HCT116 (cell line): ENCODE results near the gene ZBTB42. TPM values are rescaled to one million over a fixed set of nuclear protein-coding genes. Genes with fewer than 3 reads are reported as not detected.

Experiments
- ATAC-seq: fragments of 200-7000 bp; cut with Tn5 transposase; 2 replicates; pipeline ENCODE4 v1.9.1; 2020; ENCODE audit warnings: mild to moderate bottlenecking, moderate library complexity
- BruUV-seq: library from RNA; stranded (reverse); fragments of 400-500 nt; replicated peaks from 2 replicates; lab custom pipeline; 2021; lab: Mats Ljungman, UMichigan
- CTCF ChIA-PET: fragments of 300-600 bp; sonication (Branson Sonifier 250); formaldehyde crosslinking; loops from one replicate; lab custom pipeline; 2021; ENCODE audit warnings: antibody characterized with exemption; lab: Charles Lee
- POLR2A ChIA-PET: fragments of 300-600, 350-600 bp; sonication (Branson Sonifier 250); formaldehyde crosslinking; loops from one replicate; lab custom pipeline; 2021; ENCODE audit warnings: antibody characterized with exemption; lab: Charles Lee
- RAD21 ChIA-PET, 2 experiments: fragments of 300-600 bp; sonication (Branson Sonifier 250); formaldehyde crosslinking; loops; one replicate each; lab custom pipeline; 2023; ENCODE audit warnings: low total read pairs in 2 of 2; ENCODE audit not compliant: uncharacterized antibody in 2 of 2, unreplicated experiment in 2 of 2, low non-redundant PET in 1 of 2; lab: Charles Lee
- DNase-seq: peaks from one replicate; pipeline ENCODE4 v3.0.0-alpha.2; 2010; ENCODE audit warnings: low read depth, low spot score
- H2AFZ ChIP-seq: fragments of 200-600 bp; shearing (Covaris generic), sonication (generic); 2 replicates; pipeline ENCODE4 v1.6.1; 2017; ENCODE audit warnings: low read depth, mixed run types, mixed read lengths, antibody characterized with exemption, low read length; ENCODE audit not compliant: poor library complexity, severe bottlenecking
- H3K27ac ChIP-seq: 2 replicates; pipeline ENCODE4 v1.5.1; 2012; ENCODE audit warnings: low read depth, low read length
- H3K27me3 ChIP-seq: fragments of 200-600 bp; sonication (generic); 2 replicates; pipeline ENCODE4 v1.6.1; 2016; ENCODE audit warnings: mixed run types, low read length, mixed read lengths; ENCODE audit not compliant: insufficient read depth
- H3K36me3 ChIP-seq, 2 experiments: fragments of 200-500 bp in 1 of 2; fragments of 200-600 bp in 1 of 2; sonication (Bioruptor generic) in 1 of 2; sonication (generic) in 1 of 2; 2 replicates each; pipeline versions ENCODE4 v1.5.1 to v1.6.1; 2014 to 2016; ENCODE audit warnings: low read length in 2 of 2, inconsistent platforms in 1 of 2, mixed read lengths in 1 of 2, mixed run types in 1 of 2; ENCODE audit not compliant: insufficient read depth in 2 of 2, control insufficient read depth in 1 of 2
- H3K4me1 ChIP-seq, 2 experiments: fragments of 200-600 bp in 1 of 2; sonication (generic) in 1 of 2; 2 replicates each; pipeline versions ENCODE4 v1.5.1 to v1.6.1; 2012 to 2017; ENCODE audit warnings: low read length in 2 of 2, inconsistent platforms in 1 of 2, mild to moderate bottlenecking in 1 of 2, mixed read lengths in 1 of 2, mixed run types in 1 of 2, moderate library complexity in 1 of 2; ENCODE audit not compliant: insufficient read depth in 2 of 2, control insufficient read depth in 1 of 2
- H3K4me2 ChIP-seq: fragments of 200-600 bp; sonication (generic); 2 replicates; pipeline ENCODE4 v1.6.1; 2017; ENCODE audit warnings: mixed run types, low read length, mixed read lengths
- H3K4me3 ChIP-seq, 2 experiments: fragments of 200-600 bp in 1 of 2; sonication (generic) in 1 of 2; replicated peaks in 1 of 2; 2 replicates each; pipeline ENCODE4 v1.5.1; 2011 to 2016; ENCODE audit warnings: low read length in 2 of 2, control low read depth in 1 of 2, low read depth in 1 of 2, mild to moderate bottlenecking in 1 of 2, mixed read lengths in 1 of 2, mixed run types in 1 of 2
- H3K79me2 ChIP-seq: fragments of 200-600 bp; sonication (generic); 2 replicates; pipeline ENCODE4 v1.6.1; 2017; ENCODE audit warnings: mild to moderate bottlenecking, mixed run types, low read length, moderate library complexity, mixed read lengths; ENCODE audit not compliant: insufficient read depth
- H3K9ac ChIP-seq: fragments of 200-600 bp; sonication (generic); 2 replicates; pipeline ENCODE4 v1.6.1; 2016; ENCODE audit warnings: low read length, mixed read lengths
- H3K9me2 ChIP-seq: fragments of 200-600 bp; sonication (generic), shearing (Covaris generic); 2 replicates; pipeline ENCODE4 v1.6.1; 2017; ENCODE audit warnings: mixed run types, mild to moderate bottlenecking, moderate library complexity; ENCODE audit not compliant: insufficient read depth
- H3K9me3 ChIP-seq, 2 experiments: fragments of 200-500 bp in 1 of 2; fragments of 200-600 bp in 1 of 2; sonication (Bioruptor generic) in 1 of 2; sonication (generic) in 1 of 2; 2 replicates each; pipeline ENCODE4 v1.6.1; 2014 to 2017; ENCODE audit warnings: low read length in 2 of 2, mixed read lengths in 2 of 2, inconsistent platforms in 1 of 2, low read depth in 1 of 2, mild to moderate bottlenecking in 1 of 2, mixed run types in 1 of 2, moderate library complexity in 1 of 2; ENCODE audit not compliant: control insufficient read depth in 1 of 2, insufficient read depth in 1 of 2
- H4K20me1 ChIP-seq: fragments of 200-600 bp; sonication (generic), shearing (Covaris generic); 2 replicates; pipeline ENCODE4 v1.6.1; 2017; ENCODE audit warnings: mixed run types, mild to moderate bottlenecking, moderate library complexity; ENCODE audit not compliant: insufficient read depth
- ELF1 ChIP-seq: IDR thresholded peaks from 2 replicates; pipeline ENCODE4 v1.6.1; 2012; ENCODE audit warnings: low read depth, borderline replicate concordance
- EZH2phosphoT487 ChIP-seq: fragments of 200-600 bp; IDR thresholded peaks from 2 replicates; pipeline ENCODE4 v1.6.1; 2018; ENCODE audit warnings: antibody characterized with exemption, borderline replicate concordance
- POLR2A ChIP-seq: IDR thresholded peaks from 2 replicates; pipeline ENCODE4 v1.7.0; 2011; ENCODE audit warnings: borderline replicate concordance; ENCODE audit not compliant: insufficient read depth, insufficient read length; ENCODE audit errors: extremely low read depth
- RAD21 ChIP-seq: IDR thresholded peaks from 2 replicates; pipeline ENCODE4 v1.6.1; 2012; ENCODE audit warnings: low read depth, mild to moderate bottlenecking
- SP1 ChIP-seq: IDR thresholded peaks from 2 replicates; pipeline ENCODE4 v1.6.1; 2012; ENCODE audit warnings: low read depth
- ZNF274 ChIP-seq: fragments of 200-500 bp; sonication (Bioruptor generic); IDR thresholded peaks from 2 replicates; pipeline ENCODE4 v1.6.1; 2014; ENCODE audit warnings: mild to moderate bottlenecking, low read depth, low read length, inconsistent platforms
- intact Hi-C: fragments of 100-400 bp; cut with micrococcal nuclease; formaldehyde crosslinking; loops from 2 replicates; pipeline ENCODE4 v1.10.0; 2022
- total RNA-seq: library from RNA; stranded (reverse); gene quantifications from one replicate; pipeline ENCODE4 v1.2.1, GENCODE V29; 2021; ENCODE audit not compliant: unreplicated experiment
- TF ChIP-seq, protein P1 (sequence below): IDR thresholded peaks from 2 replicates; pipeline ENCODE4 v1.6.1; 2012; ENCODE audit warnings: low read depth
- TF ChIP-seq, protein P2 (sequence below): IDR thresholded peaks from 2 replicates; pipeline ENCODE4 v1.6.1; 2012

The ZBTB42 gene
- total RNA-seq, 1 experiment from 2014 or later, result 4.4 TPM

DNA sequence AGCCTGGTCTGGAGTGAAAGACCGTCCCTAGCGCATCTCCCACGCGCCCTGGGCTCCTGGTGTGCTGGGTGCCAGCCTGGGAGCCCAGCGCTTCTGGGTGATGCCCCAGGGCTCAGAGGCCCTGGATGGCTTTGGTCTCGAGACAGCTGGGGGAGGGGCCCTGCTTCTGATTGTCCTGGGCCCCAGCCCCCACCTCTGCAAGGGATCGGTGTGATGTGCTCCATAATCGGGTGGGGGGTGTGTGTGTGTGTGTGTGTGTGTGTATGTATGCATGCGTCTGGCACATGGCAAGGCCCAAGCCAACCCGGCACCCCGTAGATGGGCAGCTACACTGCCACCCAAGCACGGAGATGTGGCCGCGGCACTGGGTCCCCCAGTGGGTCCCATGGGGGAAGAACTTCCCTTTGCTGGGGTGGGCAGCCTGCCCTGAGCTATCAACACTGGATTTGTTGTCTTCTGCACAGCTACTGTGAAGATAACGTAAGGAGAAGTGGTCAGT, 3.1 kb downstream of the ZBTB42 start:
- Histone ChIP-seq H3K4me3 (no peak overlapping the region), H3K4me2 (no peak overlapping the region), H2AFZ (no peak overlapping the region), H3K79me2 (no peaks in the 10 kb centered on the region), H3K9me3 (no peaks in the 10 kb centered on the region), H3K27ac (no peak overlapping the region)
- DNase-seq (no peak), ATAC-seq (no peak)
- RAD21 ChIA-PET, result no interaction called here
- BruUV-seq, result no TSS peak
- TF ChIP-seq, protein P1, sequence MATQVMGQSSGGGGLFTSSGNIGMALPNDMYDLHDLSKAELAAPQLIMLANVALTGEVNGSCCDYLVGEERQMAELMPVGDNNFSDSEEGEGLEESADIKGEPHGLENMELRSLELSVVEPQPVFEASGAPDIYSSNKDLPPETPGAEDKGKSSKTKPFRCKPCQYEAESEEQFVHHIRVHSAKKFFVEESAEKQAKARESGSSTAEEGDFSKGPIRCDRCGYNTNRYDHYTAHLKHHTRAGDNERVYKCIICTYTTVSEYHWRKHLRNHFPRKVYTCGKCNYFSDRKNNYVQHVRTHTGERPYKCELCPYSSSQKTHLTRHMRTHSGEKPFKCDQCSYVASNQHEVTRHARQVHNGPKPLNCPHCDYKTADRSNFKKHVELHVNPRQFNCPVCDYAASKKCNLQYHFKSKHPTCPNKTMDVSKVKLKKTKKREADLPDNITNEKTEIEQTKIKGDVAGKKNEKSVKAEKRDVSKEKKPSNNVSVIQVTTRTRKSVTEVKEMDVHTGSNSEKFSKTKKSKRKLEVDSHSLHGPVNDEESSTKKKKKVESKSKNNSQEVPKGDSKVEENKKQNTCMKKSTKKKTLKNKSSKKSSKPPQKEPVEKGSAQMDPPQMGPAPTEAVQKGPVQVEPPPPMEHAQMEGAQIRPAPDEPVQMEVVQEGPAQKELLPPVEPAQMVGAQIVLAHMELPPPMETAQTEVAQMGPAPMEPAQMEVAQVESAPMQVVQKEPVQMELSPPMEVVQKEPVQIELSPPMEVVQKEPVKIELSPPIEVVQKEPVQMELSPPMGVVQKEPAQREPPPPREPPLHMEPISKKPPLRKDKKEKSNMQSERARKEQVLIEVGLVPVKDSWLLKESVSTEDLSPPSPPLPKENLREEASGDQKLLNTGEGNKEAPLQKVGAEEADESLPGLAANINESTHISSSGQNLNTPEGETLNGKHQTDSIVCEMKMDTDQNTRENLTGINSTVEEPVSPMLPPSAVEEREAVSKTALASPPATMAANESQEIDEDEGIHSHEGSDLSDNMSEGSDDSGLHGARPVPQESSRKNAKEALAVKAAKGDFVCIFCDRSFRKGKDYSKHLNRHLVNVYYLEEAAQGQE, result no peak
- TF ChIP-seq, protein P2, sequence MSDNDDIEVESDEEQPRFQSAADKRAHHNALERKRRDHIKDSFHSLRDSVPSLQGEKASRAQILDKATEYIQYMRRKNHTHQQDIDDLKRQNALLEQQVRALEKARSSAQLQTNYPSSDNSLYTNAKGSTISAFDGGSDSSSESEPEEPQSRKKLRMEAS, result no peak
- no peak for TF ChIP-seq SP1
- no peak for TF ChIP-seq EZH2phosphoT487
- TF ChIP-seq ELF1, result no peak
- TF ChIP-seq POLR2A, result no peak
- no peak for TF ChIP-seq RAD21
- TF ChIP-seq ZNF274, result no peak
- TF ChIP-seq, all 23 proteins: peak for 0
- CTCF ChIA-PET, result no interaction called here
- intact Hi-C loops, result no loop called here
- no peaks in the 10 kb centered on the region for H3K9me2 ChIP-seq
- H3K9ac ChIP-seq, result no peak overlapping the region
- H3K27me3 ChIP-seq, result no peaks in the 10 kb centered on the region
- POLR2A ChIA-PET, result no interaction called here
- H3K4me1 ChIP-seq, result peaks cover 29 to 42% of the 10 kb centered on the region in 2 experiments
- H3K36me3 ChIP-seq, result no peaks in the 10 kb centered on the region
- no peaks in the 10 kb centered on the region for H4K20me1 ChIP-seq
